GM12801 (cell line): ENCODE results near the gene ARHGAP30.

ENCODE experiments used
- CTCF ChIP-seq: IDR thresholded peaks from one replicate; pipeline ENCODE4 v1.5.1; 2011; ENCODE audit warnings: control low read depth; ENCODE audit not compliant: insufficient read length; ENCODE audit errors: extremely low read depth

The ARHGAP30 gene

DNA sequence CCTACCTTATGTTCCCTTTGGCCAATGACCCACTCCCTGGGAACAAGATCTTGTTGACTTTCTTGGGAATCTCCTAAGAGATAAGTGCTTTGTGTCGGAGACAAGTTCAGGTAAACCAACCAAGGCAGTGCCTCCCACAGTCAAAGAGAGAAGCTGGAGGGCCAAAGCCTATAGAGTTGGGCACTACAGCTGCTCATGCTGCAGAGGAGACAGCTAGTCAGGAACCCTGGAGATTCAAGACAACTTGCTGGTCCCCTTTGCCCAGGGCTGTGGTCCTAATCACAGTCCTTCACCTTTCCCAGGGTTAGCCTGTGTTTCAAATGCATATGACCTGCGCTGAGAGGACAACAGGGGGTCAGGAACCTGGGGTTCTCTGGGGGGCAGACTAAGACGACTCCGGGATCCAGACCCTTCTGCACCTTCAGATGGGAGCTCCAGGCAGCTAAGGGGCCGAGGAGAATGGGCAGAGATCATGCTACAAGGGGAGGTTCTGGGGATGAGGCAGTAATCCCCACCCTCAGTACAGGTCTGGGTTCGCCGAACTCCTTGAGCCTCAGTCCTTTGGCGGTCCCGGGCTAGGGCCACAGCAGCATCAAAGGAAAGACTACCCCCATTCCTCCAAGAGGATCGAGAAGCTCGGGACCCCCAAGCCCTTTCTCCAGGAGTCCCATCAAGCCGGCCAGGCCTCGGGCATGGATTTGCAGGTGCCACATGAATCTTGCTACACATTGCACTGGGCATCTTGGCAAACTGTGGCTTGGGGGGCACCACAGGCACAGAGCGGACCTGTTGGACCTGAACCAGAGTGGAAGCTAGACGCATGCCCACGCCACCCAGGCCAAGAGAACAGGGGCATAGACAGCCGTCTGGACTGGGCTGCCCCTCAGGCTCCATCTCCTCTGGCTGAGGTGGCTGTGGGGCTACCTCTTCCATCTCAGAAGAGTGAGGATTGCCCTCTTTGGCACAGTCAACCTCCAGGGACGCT lies 22.0 kb downstream of the ARHGAP30 start:
- TF ChIP-seq CTCF, result no peak

DNA sequence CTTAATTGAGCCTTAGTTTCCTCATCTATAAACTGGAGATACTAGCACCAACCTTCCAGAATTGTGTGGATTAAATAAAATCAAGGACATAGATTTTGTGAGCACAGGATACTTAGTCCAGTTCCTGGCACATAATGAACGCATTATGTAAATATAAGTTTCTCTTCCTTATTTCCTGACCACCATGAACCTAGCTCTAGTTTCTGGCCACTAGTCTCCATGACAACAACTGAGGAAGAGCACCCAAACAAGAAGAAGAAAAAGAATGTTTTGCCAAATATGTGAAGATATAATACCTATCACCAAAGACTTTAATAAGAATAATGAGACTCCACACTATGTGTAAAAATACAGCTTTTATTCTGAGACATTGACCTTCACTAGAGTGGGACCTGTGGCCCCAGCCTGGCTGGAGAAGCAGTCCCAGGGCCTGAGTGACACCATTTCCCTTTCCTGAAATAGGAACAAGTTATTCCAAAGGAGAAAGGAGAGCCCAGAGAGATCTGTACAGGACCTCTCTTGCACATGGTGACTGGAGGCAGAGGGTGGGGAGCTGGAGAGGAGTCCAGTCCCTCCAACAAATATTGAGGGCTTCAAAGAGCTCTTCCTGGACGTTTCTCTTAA lies 23.0 kb downstream of the ARHGAP30 start:
- no peak for TF ChIP-seq CTCF

- no peak for TF ChIP-seq CTCF
Measured at GRCh38 chr1:161045736-161046604, 23.7 kb downstream of the ARHGAP30 start, which contains the start of gene USF1. TSS of gene USF1 (minus strand) at chr1:161045977. CDS start at chr1:161043275, 2,702 bp downstream.

DNA sequence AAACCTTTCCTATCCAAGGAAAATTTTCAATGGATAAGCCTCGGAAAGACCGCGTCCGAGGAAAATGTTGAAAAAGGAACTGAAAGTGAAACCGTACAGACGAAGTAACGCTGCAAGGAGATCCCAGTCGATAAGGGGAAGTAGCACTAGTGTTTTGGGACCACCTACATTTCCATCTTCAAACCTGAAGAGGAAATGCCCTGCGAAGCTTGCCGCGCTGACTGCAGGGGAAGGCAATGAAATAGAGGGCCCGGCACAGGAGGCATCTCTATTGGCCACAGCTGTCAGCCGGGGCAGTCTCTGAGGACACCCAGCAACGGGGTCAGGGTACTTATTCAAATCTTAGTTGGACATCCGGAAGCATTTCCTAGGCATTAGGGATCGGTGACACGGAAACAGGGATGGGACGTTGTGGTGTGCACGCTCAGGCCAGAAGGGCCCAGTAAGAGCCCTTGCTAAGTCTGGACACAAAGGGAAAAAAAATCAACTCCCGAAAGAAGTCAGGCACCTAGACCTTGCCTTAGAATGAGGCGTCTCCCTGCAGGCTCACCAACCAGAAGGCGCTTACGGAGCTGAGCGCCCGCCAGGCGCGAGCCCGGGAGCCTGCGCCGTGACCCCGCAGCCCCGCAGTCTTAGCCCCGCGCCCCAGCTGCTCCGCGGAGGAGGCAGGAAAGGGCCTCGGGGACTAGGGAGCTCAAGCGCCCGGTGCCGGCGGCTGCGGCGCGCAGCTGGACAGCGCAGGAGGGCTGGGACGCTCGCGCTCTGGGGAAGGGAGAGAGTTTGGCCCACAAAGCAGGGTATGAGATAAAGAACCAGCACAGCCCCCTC lies 24.6 kb downstream of the ARHGAP30 start:
- TF ChIP-seq CTCF, result no peak

- TF ChIP-seq CTCF, result no peak
Measured at GRCh38 chr1:161044535-161044907, 25.2 kb downstream of the ARHGAP30 start.

DNA sequence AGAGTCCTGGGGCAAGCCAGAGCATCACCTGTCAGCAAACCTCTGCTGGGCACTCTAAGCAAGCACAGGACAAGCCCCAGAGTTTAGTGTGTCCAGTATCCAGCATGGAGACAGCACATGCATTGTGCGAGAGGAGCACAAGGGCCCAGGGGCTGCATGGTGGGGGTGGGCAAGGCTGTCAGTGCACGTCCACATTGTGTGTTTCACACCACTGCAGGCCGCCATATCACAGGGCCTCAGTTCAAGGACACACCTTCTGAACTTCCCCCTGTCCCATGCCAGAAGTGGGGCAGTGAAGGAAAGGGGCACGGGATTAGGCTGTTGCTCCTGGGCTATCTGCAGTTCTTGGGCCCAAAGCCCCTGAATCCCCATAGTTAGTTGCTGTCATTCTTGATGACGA lies 30.1 kb downstream of the ARHGAP30 start:
- TF ChIP-seq CTCF, result no peak
